ENCODE data around the gene POU2F2. TPM values are rescaled to one million over a fixed set of nuclear protein-coding genes. Genes with fewer than 3 reads are reported as not detected.

POU2F2 gene
- polyA plus RNA-seq, 1 experiment: 2.2 TPM

GRCh38 chr19:42060117-42060516 is 72.1 kb downstream of the POU2F2 start:
- ChIA-PET CTCF (no interaction called here), POLR2A (interaction anchor here (0.6 kb wide), 1 partner anchor 195 kb away, joined by 7 read pairs; no protein-coding TSS in a partner anchor)
- Histone ChIP-seq H3K36me3 (ENCODE audit: control insufficient read depth, insufficient read depth, low read length) (no peaks in the 10 kb centered on the region), H3K4me3 (ENCODE audit: low read depth, low read length) (no peak overlapping the region), H3K27me3 (ENCODE audit: control insufficient read depth, insufficient read depth, low read length) (peaks cover 8% of the 10 kb centered on the region)
- no peak for TF ChIP-seq CTCF (IDR thresholded peaks at IDR 0.05; ENCODE audit: insufficient read depth, low read depth, low read length)
- DNase-seq (ENCODE audit: low read depth): no peak

- H3K36me3 ChIP-seq (ENCODE audit: control insufficient read depth, insufficient read depth, low read length): no peaks in the 10 kb centered on the region
- DNase-seq (ENCODE audit: low read depth): no peak
- TF ChIP-seq CTCF (IDR thresholded peaks at IDR 0.05; ENCODE audit: insufficient read depth, low read depth, low read length): no peak
- POLR2A ChIA-PET: no interaction called here
- peaks cover 7% of the 10 kb centered on the region for H3K27me3 ChIP-seq (ENCODE audit: control insufficient read depth, insufficient read depth, low read length)
- CTCF ChIA-PET: no interaction called here
- no peak overlapping the region for H3K4me3 ChIP-seq (ENCODE audit: low read depth, low read length)
Measured at GRCh38 chr19:42059196-42059595, 73.0 kb downstream of the POU2F2 start.

- no peak overlapping the region for H3K4me3 ChIP-seq (ENCODE audit: low read depth, low read length)
- ChIA-PET POLR2A (no interaction called here), CTCF (no interaction called here)
- peaks cover 4% of the 10 kb centered on the region for H3K27me3 ChIP-seq (ENCODE audit: control insufficient read depth, insufficient read depth, low read length)
- TF ChIP-seq CTCF (IDR thresholded peaks at IDR 0.05; ENCODE audit: insufficient read depth, low read depth, low read length): no peak
- DNase-seq (ENCODE audit: low read depth): no peak
- H3K36me3 ChIP-seq (ENCODE audit: control insufficient read depth, insufficient read depth, low read length): no peaks in the 10 kb centered on the region
Measured at GRCh38 chr19:42057846-42058245, 74.4 kb downstream of the POU2F2 start.

GRCh38 chr19:42054205-42054604 is 78.0 kb downstream of the POU2F2 start:
- H3K36me3 ChIP-seq (ENCODE audit: control insufficient read depth, insufficient read depth, low read length): no peaks in the 10 kb centered on the region
- POLR2A ChIA-PET: no interaction called here
- CTCF ChIA-PET: interaction anchor here (5.3 kb wide), 1 partner anchor 20 kb away, joined by 22 read pairs; no protein-coding TSS in a partner anchor
- H3K27me3 ChIP-seq (ENCODE audit: control insufficient read depth, insufficient read depth, low read length): peaks cover 8% of the 10 kb centered on the region
- DNase-seq (ENCODE audit: low read depth): no peak
- H3K4me3 ChIP-seq (ENCODE audit: low read depth, low read length): no peak overlapping the region
- no peak for TF ChIP-seq CTCF (IDR thresholded peaks at IDR 0.05; ENCODE audit: insufficient read depth, low read depth, low read length)

GRCh38 chr19:42053037-42053935 is 79.0 kb downstream of the POU2F2 start:
- Histone ChIP-seq H3K36me3 (ENCODE audit: control insufficient read depth, insufficient read depth, low read length) (no peaks in the 10 kb centered on the region), H3K27me3 (ENCODE audit: control insufficient read depth, insufficient read depth, low read length) (peaks cover 8% of the 10 kb centered on the region), H3K4me3 (ENCODE audit: low read depth, low read length) (no peak overlapping the region)
- TF ChIP-seq CTCF (IDR thresholded peaks at IDR 0.05; ENCODE audit: insufficient read depth, low read depth, low read length): no peak
- ChIA-PET CTCF (interaction anchor here (5.3 kb wide), 1 partner anchor 19 kb away, joined by 22 read pairs; no protein-coding TSS in a partner anchor), POLR2A (no interaction called here)
- no peak for DNase-seq (ENCODE audit: low read depth)

Data from BJ (cell line).